HG02623 (cell line): ENCODE results near the gene IRX4.

ENCODE experiments used
- ATAC-seq: cut with Tn5 transposase; IDR thresholded peaks from one replicate; pipeline ENCODE4 v1.9.1; 2021; ENCODE audit warnings: moderate library complexity; ENCODE audit not compliant: unreplicated experiment

The IRX4 gene

DNA sequence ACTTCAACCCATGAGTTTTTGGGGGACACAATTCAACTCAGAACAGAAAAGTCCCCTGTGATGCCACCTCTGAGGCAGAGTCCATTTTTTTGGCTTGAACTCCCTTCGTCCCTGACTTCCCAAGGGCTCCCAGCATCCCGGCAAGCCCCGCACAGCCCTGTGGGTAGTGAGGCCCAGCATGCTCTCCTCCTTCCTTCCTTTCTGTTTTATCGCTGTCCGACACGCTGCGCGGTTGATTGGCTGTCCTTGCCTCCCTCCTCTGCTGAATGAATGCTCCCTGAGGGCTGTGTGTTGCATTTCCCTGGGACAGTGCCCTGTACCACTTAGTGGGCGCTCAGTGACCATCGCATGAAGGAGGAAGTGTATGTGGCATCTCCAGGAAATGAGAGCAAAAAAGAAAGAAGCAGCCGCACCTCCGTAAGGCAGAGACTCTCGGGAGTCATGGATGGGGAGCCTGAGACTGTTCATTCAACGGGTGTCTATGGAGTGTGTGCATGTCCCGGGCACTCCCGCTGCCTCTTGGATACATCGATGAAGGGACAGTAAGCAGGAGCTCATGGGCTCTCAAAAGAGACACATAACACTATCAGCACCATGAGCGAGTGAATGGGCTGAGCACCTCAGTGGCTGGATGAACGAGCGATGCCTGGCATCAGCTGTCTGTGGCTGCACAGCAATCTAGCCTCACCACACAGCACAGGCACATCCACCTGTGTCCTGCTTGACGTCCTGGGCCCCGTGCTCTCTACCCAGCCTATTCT lies 10.1 kb upstream of the IRX4 start:
- no peak for ATAC-seq

DNA sequence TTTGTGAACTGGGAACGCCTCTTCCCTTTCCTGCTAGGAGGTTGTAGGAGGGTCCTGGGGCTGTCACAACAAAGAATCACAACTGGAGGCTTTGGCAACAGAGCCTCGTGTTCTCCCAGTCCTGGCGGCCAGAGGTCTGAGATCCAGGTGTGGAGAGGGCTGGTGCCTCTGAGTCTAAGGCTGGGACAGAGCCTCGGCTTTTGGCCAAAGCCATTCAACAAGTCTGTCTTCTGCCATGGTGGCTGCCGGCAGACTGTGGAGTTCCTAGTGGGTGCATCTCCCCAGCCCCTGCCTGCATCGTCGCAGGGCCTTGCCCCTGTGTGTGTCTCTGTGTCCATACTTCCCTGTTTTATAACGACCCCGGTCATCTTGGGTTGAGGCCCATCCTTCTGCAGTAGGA lies 9.5 kb upstream of the IRX4 start:
- ATAC-seq, result no peak

DNA sequence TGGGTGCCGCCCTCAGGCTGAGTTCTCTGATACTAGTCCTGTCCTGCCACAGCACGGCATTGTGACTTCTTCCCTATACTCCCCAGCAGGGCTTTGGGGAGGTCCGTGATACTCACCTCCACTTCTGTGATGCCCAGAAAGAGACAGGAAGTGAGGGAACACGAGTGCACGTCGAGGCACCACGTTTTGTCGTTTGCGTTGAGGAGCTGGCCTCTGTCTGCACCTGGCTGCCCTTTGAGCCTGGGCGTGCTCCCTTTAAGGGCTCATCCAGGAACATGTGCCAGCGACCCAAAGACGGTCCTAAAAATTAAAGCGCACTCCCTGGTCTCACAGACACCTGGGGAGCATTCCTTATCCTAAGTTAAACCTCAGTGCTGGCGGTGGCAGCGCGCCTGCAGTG lies 8.7 kb upstream of the IRX4 start:
- ATAC-seq, result no peak

DNA sequence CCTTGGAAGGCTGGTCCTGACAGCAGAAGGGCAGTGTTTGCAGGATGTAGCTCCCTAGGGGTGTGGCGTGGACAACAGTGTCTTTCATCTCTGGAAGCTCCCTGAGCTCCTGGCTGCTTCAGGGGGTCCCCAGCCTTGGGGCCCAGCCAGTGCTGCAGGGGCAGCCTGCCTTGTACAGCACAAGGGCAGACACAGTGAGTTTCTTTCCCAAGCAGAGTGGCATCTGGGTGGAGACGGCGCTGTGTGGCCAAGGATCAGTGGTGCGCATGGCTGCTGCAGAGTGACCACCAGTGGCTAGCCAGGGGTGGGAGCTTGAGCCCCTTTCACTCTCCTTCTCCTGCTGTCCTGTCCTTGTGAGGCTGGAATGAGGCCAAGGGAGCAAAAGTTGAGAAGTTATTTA lies 7.6 kb upstream of the IRX4 start:
- no peak for ATAC-seq

DNA sequence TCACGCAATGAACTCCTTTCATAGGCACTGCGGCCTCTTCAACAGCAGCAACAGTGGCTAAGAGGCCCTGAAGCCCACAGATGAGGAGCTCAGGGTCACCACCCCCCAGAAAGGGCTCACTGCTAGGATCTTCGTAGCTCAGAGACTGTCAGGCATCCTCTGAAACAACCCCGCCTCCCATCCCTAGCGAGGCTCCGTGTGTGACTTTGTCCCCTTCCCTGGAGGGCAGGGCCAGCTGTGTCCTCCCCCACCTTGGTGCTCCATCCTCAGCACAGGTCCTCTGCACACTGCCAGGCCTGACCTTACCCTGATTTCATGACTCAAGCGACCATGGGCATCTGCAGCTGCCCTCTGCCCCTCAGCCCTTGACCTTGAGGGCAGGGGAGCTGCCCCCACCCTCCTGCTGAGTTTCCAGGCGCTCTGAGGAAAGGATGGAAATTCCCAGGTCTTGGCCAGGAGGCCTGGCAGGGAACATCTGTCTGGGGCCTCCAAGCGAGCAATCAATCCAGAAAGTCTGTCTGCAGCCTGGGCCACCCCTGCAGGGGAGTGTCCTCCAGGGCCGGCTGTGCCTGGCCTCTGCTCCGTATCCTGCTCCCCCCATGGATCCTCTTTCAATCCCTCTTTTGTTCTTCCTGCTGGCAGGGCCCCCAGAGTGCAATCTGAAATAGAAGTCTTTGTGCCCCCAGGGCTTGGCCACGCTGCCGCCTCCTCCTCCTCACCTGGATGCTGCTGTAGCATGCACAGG lies 6.8 kb upstream of the IRX4 start:
- ATAC-seq, result no peak

DNA sequence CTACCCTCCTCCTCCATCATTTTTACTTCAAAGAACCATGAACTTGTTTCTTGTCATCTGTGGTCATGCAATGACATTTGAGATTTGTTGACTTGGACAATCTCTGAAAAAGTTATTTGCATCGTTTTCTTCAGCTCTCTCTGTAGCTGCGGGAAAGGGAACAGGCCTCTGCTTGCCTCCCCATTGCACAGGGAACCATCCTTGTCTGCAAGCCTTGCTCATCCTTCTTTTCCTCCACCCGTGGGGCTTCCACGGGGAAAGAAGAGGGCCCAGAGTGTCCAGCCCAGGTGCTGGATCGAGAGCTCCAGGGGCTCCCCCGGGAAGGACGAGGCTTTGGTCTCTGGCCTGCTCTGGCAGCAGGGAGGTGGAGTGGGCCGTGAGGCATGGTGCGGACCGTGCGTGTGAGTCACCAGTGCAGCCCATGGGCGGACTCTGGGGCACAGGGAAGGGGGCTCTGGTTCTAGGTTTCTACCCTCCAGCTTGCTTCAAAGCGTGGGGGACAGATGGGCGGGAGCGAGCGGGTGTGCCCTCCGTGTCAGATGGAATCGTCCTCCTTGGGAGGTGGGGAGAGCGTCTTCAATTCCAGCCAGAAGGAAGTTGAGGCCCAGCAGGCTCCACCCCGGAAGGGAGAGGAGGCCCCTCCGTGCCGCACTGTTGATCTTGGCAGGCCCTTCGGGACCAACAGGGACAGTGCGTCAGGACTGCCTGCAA lies 6.0 kb upstream of the IRX4 start:
- no peak for ATAC-seq

DNA sequence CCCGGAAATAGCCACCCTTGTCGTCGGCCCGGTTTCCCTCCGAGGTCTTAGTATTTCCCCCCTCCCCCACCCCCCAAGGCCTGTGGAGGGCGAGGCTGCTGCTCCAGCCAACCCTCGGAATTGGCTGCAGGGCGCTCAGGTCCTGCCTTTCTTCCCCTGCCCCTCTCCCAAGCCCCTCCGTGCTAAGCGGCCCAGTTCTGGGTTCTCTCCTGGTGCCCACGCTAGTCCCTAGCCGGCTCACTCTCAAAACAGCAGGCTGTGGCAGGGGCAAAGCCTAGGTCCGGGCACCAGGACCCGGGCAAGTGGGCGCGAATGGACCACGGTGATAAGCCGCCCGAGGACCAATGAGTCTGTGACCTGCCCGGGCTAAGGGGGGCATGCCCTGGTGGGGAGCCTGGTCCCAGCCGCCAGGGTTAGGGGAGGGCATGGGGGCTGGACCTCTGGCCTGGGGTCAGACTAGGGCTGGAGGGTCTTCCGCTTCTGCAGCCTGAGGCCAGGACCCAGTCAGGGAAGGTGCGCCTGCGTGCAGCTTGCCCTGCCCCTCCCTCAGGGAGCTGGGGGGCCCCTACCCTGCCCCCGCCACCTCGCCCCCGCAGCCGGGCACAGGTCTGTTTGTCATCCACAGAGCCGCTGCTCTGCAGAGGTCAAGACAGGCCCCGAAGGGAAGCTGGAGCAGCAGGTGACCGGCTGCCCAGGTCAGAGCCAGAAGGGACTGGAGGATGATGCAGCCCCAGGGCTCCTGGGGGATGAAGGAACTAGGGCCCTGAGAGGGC lies 5.0 kb upstream of the IRX4 start:
- ATAC-seq, result no peak

DNA sequence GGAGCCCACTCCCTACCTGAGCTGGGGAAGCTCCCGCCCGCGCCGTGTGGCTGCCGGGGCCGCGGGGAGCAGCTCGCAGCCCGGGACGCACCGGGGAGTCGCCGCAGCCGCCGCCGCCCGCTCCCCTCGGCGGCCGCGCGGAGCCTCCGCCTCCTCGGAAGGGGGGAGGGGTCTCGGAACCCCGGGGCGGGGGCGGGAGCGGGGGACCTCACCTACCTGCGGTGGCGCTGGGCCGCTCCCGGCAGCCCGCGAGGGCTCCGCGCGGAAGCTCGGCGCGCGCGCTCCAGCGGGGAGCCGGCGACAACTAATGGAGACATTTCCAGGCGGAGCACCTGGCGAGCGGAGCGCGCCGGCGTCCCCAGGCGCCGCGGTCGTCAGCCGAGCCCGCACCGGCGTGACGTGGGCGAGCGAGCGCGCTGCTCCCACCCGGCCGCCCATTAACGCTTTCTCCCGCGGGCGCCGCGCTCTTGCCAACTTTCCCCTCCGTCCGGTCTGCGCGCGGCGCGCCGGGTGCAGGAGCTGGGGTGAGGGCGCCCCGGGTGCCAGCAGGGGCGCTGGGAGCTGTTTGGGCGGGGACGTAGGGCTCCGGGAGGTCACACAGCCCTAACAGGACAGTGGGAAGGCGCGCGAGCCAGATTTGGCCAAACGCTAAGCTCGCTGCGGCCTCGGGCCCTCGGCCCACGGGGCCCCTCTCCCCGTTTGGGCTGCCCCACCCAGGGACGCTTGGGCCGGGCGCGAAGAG lies 4.3 kb upstream of the IRX4 start:
- ATAC-seq, result no peak

DNA sequence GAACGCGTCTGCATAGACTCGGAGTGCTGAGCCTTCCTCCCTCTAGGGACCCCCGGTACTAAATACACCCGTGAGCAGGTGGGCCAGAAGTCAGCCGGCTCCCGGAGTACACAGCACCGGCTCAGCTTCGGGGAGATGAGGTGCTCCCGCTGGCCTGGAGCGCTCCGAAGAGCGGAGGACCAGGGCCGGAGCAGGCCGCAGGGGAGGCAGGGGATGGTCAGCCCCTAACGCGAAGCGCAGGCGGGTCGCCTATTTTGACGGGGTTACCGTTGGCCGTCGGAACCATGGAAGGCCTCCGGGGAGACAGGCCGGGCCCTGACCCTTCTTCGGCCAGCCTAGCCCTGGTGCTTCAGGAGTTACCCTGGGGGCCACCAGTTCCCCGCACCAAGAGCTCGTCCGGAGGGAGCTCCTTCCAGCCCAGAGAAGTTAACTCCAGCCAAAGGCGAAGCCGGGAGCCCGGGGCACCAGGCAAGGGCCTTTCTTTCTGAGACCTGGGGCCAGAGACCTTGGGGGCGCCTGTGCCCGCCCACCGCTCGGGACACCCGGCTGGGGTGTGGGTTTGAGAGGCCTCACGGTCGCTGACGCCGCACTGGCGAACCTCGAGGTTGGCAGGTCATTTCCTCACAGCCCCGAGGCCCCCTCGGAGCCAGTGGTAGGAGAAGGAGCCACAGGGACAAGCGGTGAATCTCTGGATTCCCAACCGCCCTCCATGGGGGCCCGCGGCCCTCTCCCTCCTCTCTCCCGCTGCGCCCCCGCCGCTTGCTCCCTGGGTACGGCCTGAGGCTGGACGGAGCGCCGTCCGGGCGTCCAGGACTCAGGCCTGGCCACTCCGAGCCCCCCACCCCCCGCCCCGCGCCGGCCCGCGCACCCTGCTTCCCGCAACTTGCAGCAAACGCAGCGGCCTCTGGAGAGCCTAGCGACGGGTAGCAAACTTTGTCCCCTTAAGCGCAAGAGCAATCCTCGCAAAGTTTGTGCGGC lies 3.4 kb upstream of the IRX4 start:
- no peak for ATAC-seq

DNA sequence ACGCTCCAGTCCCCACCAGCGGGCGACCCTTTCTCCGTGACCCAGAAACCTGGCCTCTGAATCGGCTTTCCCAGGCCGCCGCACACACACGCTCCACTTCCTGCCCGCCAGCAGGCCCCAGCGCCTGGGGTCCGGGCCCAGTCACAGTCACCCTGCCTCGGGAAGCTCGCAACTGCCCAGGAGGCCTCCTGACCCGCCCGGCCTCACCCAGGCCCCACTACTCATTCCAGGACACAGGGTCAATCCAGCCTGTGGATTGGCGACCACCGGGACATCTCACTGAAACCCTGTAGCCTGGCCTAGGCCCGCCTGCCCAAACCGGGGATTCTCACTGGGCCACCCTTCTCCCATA lies 2.7 kb upstream of the IRX4 start:
- no peak for ATAC-seq

DNA sequence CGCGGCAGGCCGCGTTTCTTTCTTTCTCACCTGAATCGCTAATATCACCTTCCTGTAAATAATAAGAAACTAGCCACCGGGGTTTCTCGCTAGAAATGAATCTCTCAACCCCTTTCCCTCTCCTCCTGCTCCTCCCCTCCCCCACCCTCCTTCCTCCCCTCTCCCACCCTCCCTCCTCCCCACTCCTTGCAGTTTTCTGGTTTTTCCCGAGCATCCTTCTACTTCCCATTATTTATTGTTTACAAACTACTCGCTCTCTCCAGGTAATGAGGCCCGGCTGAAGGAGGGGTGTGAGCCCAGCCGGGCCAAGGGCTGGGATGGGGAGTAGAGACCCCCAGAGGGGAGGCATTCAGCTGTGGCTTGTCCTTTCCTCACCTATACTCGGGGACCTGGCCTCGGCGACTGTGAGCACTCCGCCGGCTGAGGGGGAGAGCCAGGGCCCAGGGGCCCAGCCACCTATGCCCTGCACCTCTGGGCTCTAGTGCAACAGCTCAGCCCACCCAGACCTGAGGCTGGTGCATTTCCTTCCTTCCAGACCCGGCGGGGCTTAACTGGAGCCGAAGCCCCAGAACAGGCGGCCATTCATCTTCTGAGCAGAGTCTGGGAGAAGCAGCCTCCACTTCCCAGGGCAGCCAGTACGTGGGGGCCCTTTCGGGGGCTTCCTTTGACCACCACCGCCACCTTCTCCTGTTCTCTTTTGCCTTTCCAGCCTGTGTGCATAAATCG lies 2.1 kb upstream of the IRX4 start:
- ATAC-seq, result no peak

DNA sequence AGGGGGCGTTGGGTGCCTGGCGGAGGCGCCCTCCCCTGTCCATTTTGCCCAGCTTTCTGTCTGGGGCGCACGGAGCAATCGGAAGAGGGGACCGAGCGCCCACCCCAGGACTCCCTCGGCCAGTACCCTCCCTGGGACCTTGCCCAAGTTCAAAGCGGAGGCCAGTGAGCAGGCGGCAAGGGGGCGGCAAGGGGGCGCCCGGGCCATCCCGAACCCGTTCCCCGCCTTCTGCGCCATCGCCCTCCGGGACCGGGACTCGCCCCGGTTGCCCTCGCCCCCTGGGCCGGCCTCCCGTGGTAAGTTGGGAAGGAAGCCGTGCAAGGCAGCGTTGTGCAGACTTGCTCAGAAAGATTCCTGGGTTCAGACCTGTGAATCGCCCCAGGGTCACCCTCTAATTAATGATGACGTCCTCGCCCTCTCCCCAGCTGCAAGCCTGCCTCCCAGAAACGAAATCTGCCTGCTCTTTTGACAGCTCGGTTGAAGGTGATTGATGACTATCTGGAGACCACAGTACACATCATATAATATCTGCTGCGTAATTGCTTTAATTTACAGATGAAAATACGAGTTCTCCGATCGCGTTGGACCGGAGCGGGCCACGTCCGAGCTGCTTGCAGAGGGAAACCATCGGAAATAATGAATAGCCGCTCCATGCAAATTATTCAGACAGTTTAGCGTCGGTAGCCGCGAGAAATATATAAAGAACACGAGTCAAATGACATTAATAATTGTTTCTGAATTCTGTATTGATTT lies 1.4 kb upstream of the IRX4 start:
- ATAC-seq, result no peak

DNA sequence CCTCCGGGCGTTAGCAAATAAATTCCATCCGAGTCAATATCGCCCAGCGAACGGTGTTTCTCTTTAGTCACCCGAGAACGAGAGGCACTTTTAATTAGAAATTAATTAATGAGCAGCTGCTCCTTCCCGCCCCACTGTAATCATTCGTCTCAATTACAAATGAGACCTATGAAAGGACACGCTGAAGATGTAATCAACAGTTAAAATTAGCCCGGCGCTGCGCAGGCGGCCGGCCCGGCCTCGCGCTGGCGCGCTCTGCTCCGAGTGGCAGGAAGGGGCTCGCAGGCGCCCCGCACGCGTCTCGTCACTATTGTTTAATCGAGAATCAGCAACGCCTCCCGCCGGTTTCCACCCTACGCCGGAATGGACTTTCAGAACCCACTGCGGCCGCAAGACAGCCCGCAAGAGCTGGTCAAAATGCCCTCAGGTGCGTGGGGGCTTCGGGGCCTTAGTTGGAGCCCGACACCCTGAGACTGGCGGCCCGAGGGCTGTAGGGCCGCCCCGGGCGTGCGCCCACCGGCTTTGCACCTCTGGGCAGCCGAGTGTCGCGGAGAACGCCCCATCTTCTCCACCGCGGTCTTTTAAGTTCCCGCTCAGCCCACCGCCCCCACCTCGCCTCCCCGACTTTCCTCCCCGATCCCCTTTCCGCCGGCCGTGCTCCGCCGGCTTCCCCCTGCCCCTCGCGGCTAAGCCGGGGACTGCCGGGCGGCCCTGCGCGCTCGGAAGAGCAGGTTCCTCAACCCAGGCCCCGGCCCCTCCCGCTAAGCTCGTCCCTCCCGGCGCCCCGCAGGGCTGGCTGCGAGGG lies 597 bp upstream of the IRX4 start:
- ATAC-seq, result no peak

DNA sequence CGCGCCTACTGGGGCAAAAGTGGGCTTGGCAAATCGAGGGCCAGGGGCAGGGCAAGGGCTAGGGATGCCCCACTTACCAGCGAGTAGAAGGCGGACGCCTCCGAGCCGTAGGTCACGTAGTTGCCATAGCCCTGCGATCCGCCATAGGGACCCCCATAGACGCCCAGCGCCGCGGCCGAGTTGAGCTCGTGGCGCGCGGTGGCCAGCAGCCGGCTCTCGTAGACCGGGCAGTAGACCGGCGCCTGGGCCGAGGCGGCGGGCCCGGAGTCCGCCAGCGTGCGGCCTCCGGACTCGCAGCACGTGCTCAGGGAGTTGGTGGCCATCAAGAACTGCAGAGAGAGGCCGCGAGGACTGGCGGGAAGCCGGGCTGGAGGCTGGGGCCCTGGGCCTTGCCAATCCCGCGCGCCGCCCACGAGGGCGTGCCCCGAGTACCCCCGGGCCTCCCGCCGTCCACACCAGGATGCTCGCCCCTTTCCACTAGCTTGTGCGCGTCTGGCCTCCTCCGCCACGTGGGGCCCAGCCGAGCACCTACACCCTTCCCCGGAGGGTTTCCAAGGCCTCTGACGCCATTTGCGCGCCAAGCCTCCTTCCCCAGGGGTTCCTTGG lies 891 bp downstream of the IRX4 start:
- ATAC-seq, result no peak

DNA sequence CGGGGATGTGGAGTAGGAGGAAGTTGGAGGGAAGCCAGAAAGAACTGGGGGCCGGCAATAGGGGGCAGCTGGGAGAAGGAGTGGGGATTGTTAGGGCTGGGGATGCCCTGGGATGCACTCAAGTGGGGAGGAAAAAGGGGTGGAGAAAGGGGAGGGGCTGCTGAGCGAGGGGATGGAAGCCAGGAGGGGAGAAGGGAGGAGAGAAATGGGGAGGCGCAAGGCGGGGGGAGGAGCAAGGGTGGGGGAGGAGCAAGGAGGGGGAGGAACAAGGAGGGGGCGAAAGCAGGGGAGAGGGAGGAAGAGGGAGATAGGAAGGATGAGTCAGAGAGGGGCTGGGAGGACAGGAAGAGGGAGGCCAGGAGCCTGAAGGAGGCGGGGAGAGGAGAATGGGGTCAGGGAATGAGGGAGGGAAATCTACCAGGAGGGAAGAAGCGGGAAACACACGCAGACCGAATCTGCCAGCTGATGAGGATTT lies 1.6 kb downstream of the IRX4 start:
- ATAC-seq, result no peak

DNA sequence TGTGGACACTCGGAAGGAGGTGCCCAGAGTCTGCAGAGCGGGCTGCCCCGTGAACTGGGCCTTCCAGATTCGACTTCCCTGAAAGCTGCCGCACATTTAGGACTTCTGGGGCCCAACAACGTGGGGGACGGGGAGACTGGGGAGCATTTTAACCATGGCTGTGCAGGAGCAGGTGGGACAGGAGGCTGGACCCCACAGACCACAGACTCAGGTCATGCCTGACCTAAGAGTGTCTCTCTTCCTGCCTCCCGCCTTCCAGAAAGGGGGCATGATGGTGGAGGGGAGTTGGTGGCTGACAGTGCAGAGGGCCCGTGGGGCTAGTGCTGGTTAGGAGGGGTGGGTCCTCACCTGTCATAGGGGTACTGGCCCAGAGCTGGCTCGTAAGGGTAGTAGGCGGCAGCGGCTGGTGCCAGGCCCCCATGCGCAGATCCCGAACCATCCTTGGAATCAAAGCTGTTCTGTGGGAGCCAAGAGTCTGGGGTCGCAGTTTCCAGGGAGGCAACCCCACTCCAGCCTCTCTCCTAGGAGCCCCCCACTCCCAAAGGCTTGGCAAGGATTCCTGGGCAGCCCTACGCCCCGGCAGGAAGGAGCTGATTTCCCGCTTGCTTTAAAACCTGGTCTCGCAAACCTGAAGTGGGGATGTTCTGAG lies 2.2 kb downstream of the IRX4 start:
- ATAC-seq, result no peak
